ENCODE data around the gene POFUT2. TPM values are rescaled to one million over a fixed set of nuclear protein-coding genes. Genes with fewer than 3 reads are reported as not detected.

Gene POFUT2
- polyA plus RNA-seq, 1 donor from 2014 or later = 25.4 TPM

DNA sequence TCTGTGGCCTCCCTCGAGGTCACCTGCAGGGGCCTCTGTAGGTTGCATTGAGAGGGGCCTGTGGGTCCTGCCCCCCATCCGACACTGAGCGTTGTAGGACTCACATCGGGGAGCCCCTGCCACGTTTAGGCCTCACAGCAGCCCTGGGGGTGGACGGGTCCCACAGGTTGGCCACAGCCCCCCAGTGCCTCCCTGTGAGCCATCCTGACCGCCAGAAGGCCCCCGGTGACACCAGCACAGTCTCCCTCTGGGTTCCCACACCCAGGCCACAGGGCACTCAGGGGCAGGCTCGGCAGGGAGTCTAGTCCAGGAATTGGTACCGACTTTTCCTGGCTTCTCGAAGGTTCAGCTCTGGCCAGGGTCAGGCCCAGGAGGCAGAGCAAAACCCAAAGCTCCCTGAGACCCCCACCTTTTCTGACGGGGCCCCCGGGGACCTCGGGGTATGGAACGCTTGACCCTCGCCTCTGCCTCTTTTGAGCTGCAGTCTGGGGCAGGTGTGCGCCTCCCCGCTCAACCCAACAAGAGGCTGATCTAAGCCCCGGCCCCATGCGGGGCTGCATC lies 13.9 kb upstream of the POFUT2 start:
- H3K27ac ChIP-seq (ENCODE audit: low read length) = no peak overlapping the region
- no peak overlapping the region for H3K4me3 ChIP-seq (ENCODE audit: low read length)
- no peaks in the 10 kb centered on the region for H3K9me2 ChIP-seq (ENCODE audit: insufficient read depth, low read length)
- no peaks in the 10 kb centered on the region for H4K20me1 ChIP-seq (ENCODE audit: insufficient read depth)
- H3K27me3 ChIP-seq (ENCODE audit: insufficient read depth, low read depth, low read length) = no peaks in the 10 kb centered on the region
- no peaks in the 10 kb centered on the region for H3K79me2 ChIP-seq (replicated peaks; ENCODE audit: insufficient read depth, low read length)
- TF ChIP-seq POLR2AphosphoS5 (IDR thresholded peaks at IDR 0.05) = no peak
- no peak for TF ChIP-seq RAD21 (conservative IDR thresholded peaks at IDR 0.05)
- no peak for TF ChIP-seq EP300 (conservative IDR thresholded peaks at IDR 0.05; ENCODE audit: poor library complexity, severe bottlenecking)
- no peak for TF ChIP-seq TAF1 (IDR thresholded peaks at IDR 0.05; ENCODE audit: low read depth)
- TF ChIP-seq EZH2 (IDR thresholded peaks at IDR 0.05; ENCODE audit: borderline replicate concordance, insufficient read depth, low read length, poor library complexity, severe bottlenecking) = no peak
- H2AFZ ChIP-seq (ENCODE audit: low read depth, low read length) = no peak overlapping the region
- H3K9ac ChIP-seq (ENCODE audit: low read length) = no peak overlapping the region
- no peaks in the 10 kb centered on the region for H3F3A ChIP-seq (ENCODE audit: insufficient read depth, low read length, poor library complexity, severe bottlenecking)
- H3K9me3 ChIP-seq (ENCODE audit: low read length) = no peaks in the 10 kb centered on the region
- no peak overlapping the region for H3K4me2 ChIP-seq (ENCODE audit: low read length)
- H3K36me3 ChIP-seq (ENCODE audit: insufficient read depth, low read length) = no peaks in the 10 kb centered on the region

GRCh38 chr21:45300786-45301520 lies 13.3 kb upstream of the POFUT2 start:
- Histone ChIP-seq H3K36me3 (ENCODE audit: insufficient read depth, low read length) (no peaks in the 10 kb centered on the region), H3K27me3 (ENCODE audit: insufficient read depth, low read depth, low read length) (no peaks in the 10 kb centered on the region), H3K79me2 (replicated peaks; ENCODE audit: insufficient read depth, low read length) (no peaks in the 10 kb centered on the region), H3K9me3 (ENCODE audit: low read length) (no peaks in the 10 kb centered on the region), H3K9me2 (ENCODE audit: insufficient read depth, low read length) (no peaks in the 10 kb centered on the region), H4K20me1 (ENCODE audit: insufficient read depth) (no peaks in the 10 kb centered on the region), H3K4me2 (ENCODE audit: low read length) (no peak overlapping the region), H2AFZ (ENCODE audit: low read depth, low read length) (no peak overlapping the region), H3K4me3 (ENCODE audit: low read length) (no peak overlapping the region), H3F3A (ENCODE audit: insufficient read depth, low read length, poor library complexity, severe bottlenecking) (no peaks in the 10 kb centered on the region), H3K27ac (ENCODE audit: low read length) (no peak overlapping the region), H3K9ac (ENCODE audit: low read length) (no peak overlapping the region)
- TF ChIP-seq, protein P1, sequence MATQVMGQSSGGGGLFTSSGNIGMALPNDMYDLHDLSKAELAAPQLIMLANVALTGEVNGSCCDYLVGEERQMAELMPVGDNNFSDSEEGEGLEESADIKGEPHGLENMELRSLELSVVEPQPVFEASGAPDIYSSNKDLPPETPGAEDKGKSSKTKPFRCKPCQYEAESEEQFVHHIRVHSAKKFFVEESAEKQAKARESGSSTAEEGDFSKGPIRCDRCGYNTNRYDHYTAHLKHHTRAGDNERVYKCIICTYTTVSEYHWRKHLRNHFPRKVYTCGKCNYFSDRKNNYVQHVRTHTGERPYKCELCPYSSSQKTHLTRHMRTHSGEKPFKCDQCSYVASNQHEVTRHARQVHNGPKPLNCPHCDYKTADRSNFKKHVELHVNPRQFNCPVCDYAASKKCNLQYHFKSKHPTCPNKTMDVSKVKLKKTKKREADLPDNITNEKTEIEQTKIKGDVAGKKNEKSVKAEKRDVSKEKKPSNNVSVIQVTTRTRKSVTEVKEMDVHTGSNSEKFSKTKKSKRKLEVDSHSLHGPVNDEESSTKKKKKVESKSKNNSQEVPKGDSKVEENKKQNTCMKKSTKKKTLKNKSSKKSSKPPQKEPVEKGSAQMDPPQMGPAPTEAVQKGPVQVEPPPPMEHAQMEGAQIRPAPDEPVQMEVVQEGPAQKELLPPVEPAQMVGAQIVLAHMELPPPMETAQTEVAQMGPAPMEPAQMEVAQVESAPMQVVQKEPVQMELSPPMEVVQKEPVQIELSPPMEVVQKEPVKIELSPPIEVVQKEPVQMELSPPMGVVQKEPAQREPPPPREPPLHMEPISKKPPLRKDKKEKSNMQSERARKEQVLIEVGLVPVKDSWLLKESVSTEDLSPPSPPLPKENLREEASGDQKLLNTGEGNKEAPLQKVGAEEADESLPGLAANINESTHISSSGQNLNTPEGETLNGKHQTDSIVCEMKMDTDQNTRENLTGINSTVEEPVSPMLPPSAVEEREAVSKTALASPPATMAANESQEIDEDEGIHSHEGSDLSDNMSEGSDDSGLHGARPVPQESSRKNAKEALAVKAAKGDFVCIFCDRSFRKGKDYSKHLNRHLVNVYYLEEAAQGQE (IDR thresholded peaks at IDR 0.05; ENCODE audit: borderline replicate concordance) = no peak
- no peak for TF ChIP-seq POLR2AphosphoS5 (IDR thresholded peaks at IDR 0.05)
- no peak for TF ChIP-seq EZH2 (IDR thresholded peaks at IDR 0.05; ENCODE audit: borderline replicate concordance, insufficient read depth, low read length, poor library complexity, severe bottlenecking)
- no peak for TF ChIP-seq SMC3 (conservative IDR thresholded peaks at IDR 0.05; ENCODE audit: poor library complexity)
- TF ChIP-seq TAF1 (IDR thresholded peaks at IDR 0.05; ENCODE audit: low read depth) = no peak
- TF ChIP-seq, protein P2, sequence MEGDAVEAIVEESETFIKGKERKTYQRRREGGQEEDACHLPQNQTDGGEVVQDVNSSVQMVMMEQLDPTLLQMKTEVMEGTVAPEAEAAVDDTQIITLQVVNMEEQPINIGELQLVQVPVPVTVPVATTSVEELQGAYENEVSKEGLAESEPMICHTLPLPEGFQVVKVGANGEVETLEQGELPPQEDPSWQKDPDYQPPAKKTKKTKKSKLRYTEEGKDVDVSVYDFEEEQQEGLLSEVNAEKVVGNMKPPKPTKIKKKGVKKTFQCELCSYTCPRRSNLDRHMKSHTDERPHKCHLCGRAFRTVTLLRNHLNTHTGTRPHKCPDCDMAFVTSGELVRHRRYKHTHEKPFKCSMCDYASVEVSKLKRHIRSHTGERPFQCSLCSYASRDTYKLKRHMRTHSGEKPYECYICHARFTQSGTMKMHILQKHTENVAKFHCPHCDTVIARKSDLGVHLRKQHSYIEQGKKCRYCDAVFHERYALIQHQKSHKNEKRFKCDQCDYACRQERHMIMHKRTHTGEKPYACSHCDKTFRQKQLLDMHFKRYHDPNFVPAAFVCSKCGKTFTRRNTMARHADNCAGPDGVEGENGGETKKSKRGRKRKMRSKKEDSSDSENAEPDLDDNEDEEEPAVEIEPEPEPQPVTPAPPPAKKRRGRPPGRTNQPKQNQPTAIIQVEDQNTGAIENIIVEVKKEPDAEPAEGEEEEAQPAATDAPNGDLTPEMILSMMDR (IDR thresholded peaks at IDR 0.05; ENCODE audit: poor library complexity, severe bottlenecking) = no peak
- TF ChIP-seq EP300 (conservative IDR thresholded peaks at IDR 0.05; ENCODE audit: poor library complexity, severe bottlenecking) = no peak
- no peak for TF ChIP-seq RAD21 (conservative IDR thresholded peaks at IDR 0.05)
- TF ChIP-seq MXI1 (conservative IDR thresholded peaks at IDR 0.05; ENCODE audit: poor library complexity, severe bottlenecking) = no peak
